Left cardiac atrium (tissue), 4 donors: ENCODE data around the gene DNM3. TPM values are rescaled to one million over a fixed set of nuclear protein-coding genes. Genes with fewer than 3 reads are reported as not detected.
"Not testable (repeated sequence)": the region's sequence is repeated elsewhere in the genome, so short reads cannot be mapped to it uniquely, and the experiment has no call there.

Source experiments
- ATAC-seq, 2 donors: fragments of 200-7000 bp; cut with Tn5 transposase; one replicate each; pipeline ENCODE4 v1.9.1; 2020; ENCODE audit warnings: mild to moderate bottlenecking in 2 of 2, moderate library complexity in 2 of 2
- DNase-seq: peaks from one replicate; pipeline ENCODE4 v3.0.0-alpha.2; 2020
- intact Hi-C, 2 donors: fragments of 100-400 bp; cut with DNase I; formaldehyde crosslinking; loops; one replicate each; pipeline versions ENCODE4 v1.14.1 to v1.15.1; 2022 to 2023
- total RNA-seq, 2 donors: library from RNA; stranded (reverse); fragmentation: NEBNext Ultra II Directional; extraction: Animal tissue kit (Norgen Biotek cat#: 25700); gene quantifications; one replicate each; pipeline ENCODE4 v1.2.1, GENCODE V29; 2021
- donor health status: DM: no; HTN: yes; CAD: no.
- donor health status: DM: no; HTN: yes; CAD: no; lungs with severe emphysema.
- donor health status: DM: yes; HTN: yes; CAD: no.
- donor health status: Dilated cardiomyopathy.

DNM3 gene
- total RNA-seq, 2 donors from 2014 or later = 1.1 to 2.8 TPM

GRCh38 chr1:172307508-172307907 is 466.2 kb downstream of the DNM3 start:
- DNase-seq, ATAC-seq, intact Hi-C loops: not testable (repeated sequence)

DNA sequence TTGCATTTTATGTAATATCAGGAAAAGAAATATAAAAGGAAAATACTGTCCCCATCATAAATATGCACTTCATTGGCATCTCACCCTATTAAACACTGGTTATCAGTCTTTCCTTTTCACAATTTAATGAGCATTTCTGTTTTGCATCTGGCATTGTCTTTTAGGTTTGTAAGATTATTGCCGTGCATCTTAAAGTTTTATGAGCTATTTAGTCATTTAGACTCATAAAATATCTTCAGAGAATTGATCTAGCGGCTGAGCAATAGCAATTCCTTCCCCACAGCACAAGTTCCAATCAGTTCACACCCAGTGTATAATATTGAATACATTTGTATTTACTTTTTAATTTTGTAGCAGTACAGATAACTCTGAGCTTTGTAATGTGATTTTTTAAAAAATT is 466.8 kb downstream of the DNM3 start:
- ATAC-seq = no peak
- DNase-seq = no peak
- intact Hi-C loops = no loop called here

GRCh38 chr1:172308577-172308976 is 467.3 kb downstream of the DNM3 start:
- no peak for ATAC-seq
- intact Hi-C loops = no loop called here

DNA sequence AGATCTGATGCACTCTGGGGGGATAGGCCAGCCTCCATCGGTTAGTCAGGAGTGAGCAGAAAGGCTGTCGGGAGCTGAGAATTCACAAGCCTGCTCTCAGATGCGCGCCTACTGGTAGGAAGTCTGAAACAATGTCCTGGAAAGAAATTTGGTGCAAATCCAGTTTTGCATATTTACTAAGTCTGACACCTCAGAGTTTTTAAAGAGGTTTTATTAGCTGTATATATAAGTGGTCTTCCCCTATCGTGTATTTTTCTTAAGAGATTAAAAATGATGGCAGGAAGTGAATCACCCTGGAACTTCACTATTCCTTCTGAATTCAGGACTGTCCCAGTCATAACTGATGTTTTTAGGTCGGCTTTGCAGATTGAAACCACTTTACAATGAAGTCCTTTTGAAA is 479.4 kb downstream of the DNM3 start:
- no peak for DNase-seq
- ATAC-seq = peak; percentile 41 to 48

More at GRCh38 chr1:172308577-172308976, 467.3 kb downstream of the DNM3 start:
- no peak for DNase-seq

GRCh38 chr1:172321451-172321850 is 480.2 kb downstream of the DNM3 start:
- no peak for DNase-seq
- peak in 1 of 2 donors; percentile 73 for ATAC-seq
- intact Hi-C loops = no loop called here

More for the DNA sequence above, 479.4 kb downstream of the DNM3 start:
- intact Hi-C loops = no loop called here

GRCh38 chr1:172322219-172323061 is 481.1 kb downstream of the DNM3 start:
- intact Hi-C loops = no loop called here
- peak; percentile 46 for DNase-seq
- ATAC-seq = peak; percentile 79 to 96

GRCh38 chr1:172323686-172324085 is 482.4 kb downstream of the DNM3 start:
- intact Hi-C loops = no loop called here
- no peak for DNase-seq
- no peak for ATAC-seq

GRCh38 chr1:172324086-172324485 is 482.8 kb downstream of the DNM3 start:
- intact Hi-C loops = no loop called here
- no peak for DNase-seq
- no peak for ATAC-seq

DNA sequence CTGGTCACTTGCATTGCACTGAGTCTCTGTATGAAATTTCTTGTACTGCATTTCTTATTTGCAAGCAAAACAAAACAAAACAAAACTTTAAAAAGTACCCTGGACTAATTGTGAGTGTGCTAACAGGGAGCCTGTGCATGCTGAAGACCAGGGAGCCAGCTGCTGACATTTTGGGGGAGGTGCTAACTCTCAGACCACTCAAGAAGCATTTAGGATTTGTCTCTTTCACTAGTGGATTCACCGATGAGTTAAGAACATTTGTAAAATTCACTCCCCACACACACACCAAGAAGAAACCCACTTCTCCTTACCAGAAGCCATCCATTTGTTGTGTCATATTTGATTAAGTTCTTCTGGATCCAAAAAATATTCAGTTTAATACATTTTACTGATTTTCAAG is 483.5 kb downstream of the DNM3 start:
- ATAC-seq = no peak
- intact Hi-C loops = no loop called here

GRCh38 chr1:172325531-172325930 is 484.2 kb downstream of the DNM3 start:
- no peak for DNase-seq
- intact Hi-C loops = no loop called here

More for the DNA sequence above, 483.5 kb downstream of the DNM3 start:
- no peak for DNase-seq

DNA sequence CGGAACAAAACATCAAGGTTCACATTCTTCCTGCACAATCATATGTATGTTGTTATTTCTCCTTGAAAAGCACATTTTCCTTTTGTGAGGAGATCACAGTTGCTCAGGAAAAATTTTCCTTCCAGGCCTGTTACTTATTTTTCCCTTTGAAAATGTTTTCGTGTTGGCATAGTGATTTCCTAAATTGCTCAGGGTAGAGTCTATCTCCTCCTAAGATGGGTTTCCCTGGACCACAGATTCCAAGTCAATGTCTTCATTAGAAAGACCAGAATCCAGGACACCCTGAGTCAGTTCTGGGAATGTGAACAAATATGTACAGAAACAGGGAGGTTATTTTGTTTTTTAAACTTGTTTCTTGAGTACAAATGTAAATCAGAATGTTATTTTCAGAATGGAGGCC is 484.8 kb downstream of the DNM3 start:
- no peak for DNase-seq

More at GRCh38 chr1:172325531-172325930, 484.2 kb downstream of the DNM3 start:
- ATAC-seq = no peak

DNA sequence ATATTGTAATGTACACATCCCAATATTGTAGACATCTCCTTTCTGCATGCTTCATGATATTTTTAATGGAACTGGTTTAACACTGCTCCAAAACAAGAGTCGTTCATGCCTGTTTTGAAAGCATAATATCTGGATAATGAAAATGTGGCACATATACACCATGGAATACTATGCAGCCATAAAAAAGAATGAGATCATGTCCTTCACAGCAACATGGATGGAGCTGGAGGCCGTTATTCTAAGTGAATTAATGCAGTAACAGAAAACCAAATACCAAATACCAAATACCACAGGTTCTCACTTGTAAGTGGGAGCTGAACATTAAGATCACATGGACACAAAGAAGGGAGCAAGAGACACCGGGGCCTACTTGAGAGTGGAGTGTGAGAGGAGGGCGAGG is 487.0 kb downstream of the DNM3 start:
- intact Hi-C loops = no loop called here
- ATAC-seq = no peak
- DNase-seq = no peak

More for the DNA sequence above, 484.8 kb downstream of the DNM3 start:
- no peak for ATAC-seq
- intact Hi-C loops = no loop called here

- DNase-seq = no peak
- intact Hi-C loops = loop anchor here in 1 of 2 donors (10.0 kb wide), 1 partner anchor 53 kb away; no protein-coding TSS in a partner anchor
- ATAC-seq = no peak
Measured at GRCh38 chr1:172332230-172332629, 490.9 kb downstream of the DNM3 start.

GRCh38 chr1:172335377-172335776 is 494.1 kb downstream of the DNM3 start:
- ATAC-seq (no peak), DNase-seq (no peak)
- intact Hi-C loops = loop anchor here in 1 of 2 donors (10.0 kb wide), 1 partner anchor 49 kb away; no protein-coding TSS in a partner anchor

- ATAC-seq = no peak
- intact Hi-C loops = loop anchor here in 1 of 2 donors (10.0 kb wide), 1 partner anchor 46 kb away; no protein-coding TSS in a partner anchor
- DNase-seq = no peak
Measured at GRCh38 chr1:172338295-172338735, 497.0 kb downstream of the DNM3 start.

DNA sequence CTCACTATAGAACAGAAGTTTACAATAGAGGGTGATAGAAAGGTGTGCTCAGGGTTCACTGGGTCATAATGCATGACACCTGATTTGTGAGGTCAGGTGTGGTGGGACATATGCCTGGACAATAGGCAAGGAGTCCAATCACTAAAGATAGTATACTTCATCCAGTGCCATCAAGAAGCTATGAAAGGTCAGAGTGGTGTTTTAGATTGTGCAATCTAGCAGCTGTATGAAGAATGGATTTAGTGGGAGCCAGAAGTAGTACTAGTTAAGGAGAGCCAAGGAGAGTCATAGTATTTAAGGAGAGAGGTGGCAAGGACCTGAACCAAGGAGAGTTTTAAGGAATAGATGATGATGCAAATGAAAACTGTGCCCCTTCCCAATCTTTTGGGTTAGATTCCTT is 498.5 kb downstream of the DNM3 start:
- ATAC-seq (no peak), DNase-seq (no peak)
- intact Hi-C loops = loop anchor here in 1 of 2 donors (10.0 kb wide), 1 partner anchor 45 kb away; no protein-coding TSS in a partner anchor

DNA sequence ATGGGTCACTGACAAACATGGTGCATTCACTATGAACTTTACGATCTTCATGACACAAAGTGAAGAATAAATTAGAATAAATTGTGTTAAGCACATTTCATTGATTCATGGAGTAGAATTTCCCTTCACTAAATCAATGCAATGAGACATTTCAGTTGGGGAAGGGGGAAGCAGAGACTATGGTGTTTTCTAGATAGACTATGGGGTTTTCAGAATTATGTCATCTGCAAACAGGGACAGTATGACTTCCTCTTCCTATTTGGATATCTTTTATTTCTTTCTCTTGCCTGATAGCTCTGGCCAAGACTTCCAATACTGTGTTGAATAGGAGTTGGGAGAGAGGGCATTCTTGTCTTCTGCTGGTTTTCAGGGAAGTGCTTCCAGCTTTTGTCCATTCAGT is 499.2 kb downstream of the DNM3 start:
- ATAC-seq (no peak), DNase-seq (no peak)
- intact Hi-C loops = no loop called here

- ATAC-seq = no peak
- intact Hi-C loops = no loop called here
- DNase-seq = no peak
Measured at GRCh38 chr1:172341697-172342096, 500.4 kb downstream of the DNM3 start.

DNA sequence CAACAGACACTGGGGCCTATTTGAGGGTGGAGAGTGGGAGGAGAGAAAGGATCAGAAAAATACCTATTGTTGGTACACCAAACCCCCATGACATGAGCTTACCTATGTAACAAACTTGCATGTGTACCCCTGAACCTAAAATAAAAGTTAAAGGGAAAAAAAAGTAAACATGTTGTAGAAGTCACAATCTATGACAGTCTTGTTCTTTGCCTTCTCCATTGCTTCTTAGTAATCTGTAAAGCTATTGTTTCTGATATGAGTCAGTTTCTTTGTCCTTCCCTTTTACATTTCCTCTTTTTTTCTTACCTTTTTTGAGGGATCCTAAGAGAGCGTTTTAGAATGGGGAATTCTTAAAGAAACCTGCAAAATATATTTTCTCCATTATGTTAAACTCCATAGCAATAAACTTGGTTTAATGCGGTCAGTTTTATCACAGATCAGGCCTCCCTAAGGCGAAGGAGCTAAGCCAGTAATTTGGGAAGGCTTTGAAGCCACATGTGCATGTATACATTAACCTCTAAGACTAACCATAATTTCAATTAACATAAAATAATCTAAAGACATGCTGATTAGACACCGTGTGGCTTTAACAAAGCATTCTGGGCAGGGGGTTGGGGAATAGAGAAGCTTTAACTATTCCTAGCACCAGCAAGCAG is 501.4 kb downstream of the DNM3 start:
- no peak for ATAC-seq
- no peak for DNase-seq
- intact Hi-C loops = no loop called here
